Measurements from ENCODE around the gene GGPS1. TPM values are rescaled to one million over a fixed set of nuclear protein-coding genes. Genes with fewer than 3 reads are reported as not detected.
A peak's percentile ranks its signal among the peaks of the same experiment; 100 is the strongest.
"Not testable (repeated sequence)": the region's sequence is repeated elsewhere in the genome, so short reads cannot be mapped to it uniquely, and the experiment has no call there.

Gene GGPS1
- total RNA-seq, 1 donor from 2014 or later = 34.5 TPM

GRCh38 chr1:235304549-235305451, 23.6 kb upstream of the GGPS1 start:
- no peak for DNase-seq (ENCODE audit: low spot score)

GRCh38 chr1:235307158-235308124, 20.9 kb upstream of the GGPS1 start:
- no peak for DNase-seq (ENCODE audit: low spot score)

- DNase-seq (ENCODE audit: low spot score) = not testable (repeated sequence)
These were observed 19.2 kb upstream of the GGPS1 start for GRCh38 chr1:235309206-235309605.

- DNase-seq (ENCODE audit: low spot score) = no peak
These were observed 15.1 kb upstream of the GGPS1 start for GRCh38 chr1:235313262-235313661.

- no peak for DNase-seq (ENCODE audit: low spot score)
These were observed 14.3 kb upstream of the GGPS1 start for GRCh38 chr1:235313931-235314678.

- DNase-seq (ENCODE audit: low spot score) = no peak
These were observed 13.2 kb upstream of the GGPS1 start for GRCh38 chr1:235315173-235315572.

GRCh38 chr1:235315735-235316134, 12.6 kb upstream of the GGPS1 start:
- DNase-seq (ENCODE audit: low spot score) = no peak

- DNase-seq (ENCODE audit: low spot score) = no peak
These were observed 11.2 kb upstream of the GGPS1 start for GRCh38 chr1:235317168-235317567.

GRCh38 chr1:235319255-235319654, 9.1 kb upstream of the GGPS1 start:
- no peak for DNase-seq (ENCODE audit: low spot score)

GRCh38 chr1:235320521-235321179, 7.7 kb upstream of the GGPS1 start:
- no peak for DNase-seq (ENCODE audit: low spot score)

GRCh38 chr1:235324296-235324695, 4.1 kb upstream of the GGPS1 start:
- no peak for DNase-seq (ENCODE audit: low spot score)

GRCh38 chr1:235325139-235325538, 3.2 kb upstream of the GGPS1 start:
- DNase-seq (ENCODE audit: low spot score) = no peak

- no peak for DNase-seq (ENCODE audit: low spot score)
These were observed 2.5 kb upstream of the GGPS1 start for GRCh38 chr1:235325854-235326253.

GRCh38 chr1:235326719-235327558, 1.4 kb upstream of the GGPS1 start:
- DNase-seq (ENCODE audit: low spot score) = peak; percentile 16

- DNase-seq (ENCODE audit: low spot score) = no peak
These were observed 655 bp upstream of the GGPS1 start, which contains the start of gene ARID4B for GRCh38 chr1:235327559-235328270. ARID4B (minus strand) TSS chr1:235328179; CDS start chr1:235326919, 1,260 bp downstream.

- peak; percentile 32 for DNase-seq (ENCODE audit: low spot score)
These were observed 951 bp downstream of the GGPS1 start for GRCh38 chr1:235329139-235329902.

GRCh38 chr1:235330918-235331285, 2.5 kb downstream of the GGPS1 start:
- DNase-seq (ENCODE audit: low spot score) = no peak

- DNase-seq (ENCODE audit: low spot score) = no peak
These were observed 3.0 kb downstream of the GGPS1 start for GRCh38 chr1:235331401-235331800.

GRCh38 chr1:235336903-235337302, 8.5 kb downstream of the GGPS1 start:
- no peak for DNase-seq (ENCODE audit: low spot score)

Measured in mucosa of gallbladder (tissue), 1 donor.